PC-3 (cell line): Measurements from ENCODE around the gene CCT3. TPM values are rescaled to one million over a fixed set of nuclear protein-coding genes. Genes with fewer than 3 reads are reported as not detected.
A peak's percentile ranks its signal among the peaks of the same experiment; 100 is the strongest.

Experiments
- ATAC-seq: fragments of 200-7000 bp; cut with Tn5 transposase; 2 replicates; pipeline ENCODE4 v1.9.1; 2020; ENCODE audit warnings: mild to moderate bottlenecking, moderate library complexity
- BruUV-seq: library from RNA; stranded (reverse); fragments of 400-500 nt; replicated peaks from 2 replicates; lab custom pipeline; 2021; lab: Mats Ljungman, UMichigan
- CTCF ChIA-PET: fragments of 300-600 bp; sonication (Branson Sonifier 250); formaldehyde crosslinking; loops from one replicate; lab custom pipeline; 2022; ENCODE audit warnings: antibody characterized with exemption; lab: Charles Lee
- POLR2A ChIA-PET: fragments of 300-600 bp; sonication (Branson Sonifier 250); formaldehyde crosslinking; loops from one replicate; lab custom pipeline; 2022; ENCODE audit warnings: antibody characterized with exemption; ENCODE audit not compliant: unreplicated experiment; lab: Charles Lee
- DNase-seq: peaks from one replicate; pipeline ENCODE4 v3.0.0-alpha.2; 2015
- H2AFZ ChIP-seq: fragments of 300-600 bp; sonication (generic); 2 replicates; pipeline ENCODE4 v1.6.0; 2016; ENCODE audit warnings: antibody characterized with exemption, low read length
- H3F3A ChIP-seq: fragments of 300-600 bp; sonication (generic); one replicate; pipeline ENCODE4 v1.6.0; 2017; ENCODE audit warnings: antibody characterized with exemption, low read length, control low read depth, mild to moderate bottlenecking; ENCODE audit not compliant: unreplicated experiment
- H3K27ac ChIP-seq: fragments of 300-600 bp; sonication (generic); 2 replicates; pipeline ENCODE4 v1.5.1; 2016; ENCODE audit warnings: mild to moderate bottlenecking, low read length
- H3K27me3 ChIP-seq: fragments of 300-600 bp; sonication (generic); 2 replicates; pipeline ENCODE4 v1.6.1; 2016; ENCODE audit warnings: low read length, mixed read lengths
- H3K36me3 ChIP-seq: fragments of 300-600 bp; sonication (generic); 2 replicates; pipeline ENCODE4 v1.6.1; 2016; ENCODE audit warnings: low read depth, mixed run types, low read length, mixed read lengths
- H3K4me1 ChIP-seq: fragments of 300-600 bp; sonication (generic); 2 replicates; pipeline ENCODE4 v1.5.1; 2016; ENCODE audit warnings: low read length; ENCODE audit not compliant: insufficient read depth
- H3K4me2 ChIP-seq: fragments of 300-600 bp; sonication (generic); 2 replicates; pipeline ENCODE4 v1.6.0; 2016; ENCODE audit warnings: low read length
- H3K4me3 ChIP-seq: fragments of 300-600 bp; sonication (generic); 2 replicates; pipeline ENCODE4 v1.5.1; 2016; ENCODE audit warnings: mild to moderate bottlenecking, low read length, mixed read lengths
- H3K79me2 ChIP-seq: fragments of 300-600 bp; sonication (generic); 2 replicates; pipeline ENCODE4 v1.6.1; 2017; ENCODE audit warnings: low read length, mixed read lengths
- H3K9ac ChIP-seq: fragments of 300-600 bp; sonication (generic); 2 replicates; pipeline ENCODE4 v1.6.0; 2016; ENCODE audit warnings: mild to moderate bottlenecking, low read length
- H3K9me2 ChIP-seq: fragments of 300-600 bp; sonication (generic); replicated peaks from 2 replicates; pipeline ENCODE4 v1.6.1; 2016; ENCODE audit warnings: mixed run types, low read length, mixed read lengths
- H3K9me3 ChIP-seq: fragments of 300-600 bp; sonication (generic); 2 replicates; pipeline ENCODE4 v1.6.1; 2016; ENCODE audit warnings: low read length, mixed read lengths
- H4K20me1 ChIP-seq: fragments of 300-600 bp; sonication (generic); 2 replicates; pipeline ENCODE4 v1.6.1; 2016; ENCODE audit warnings: low read length, mixed read lengths
- CTCF ChIP-seq: fragments of 300-600 bp; sonication (generic); conservative IDR thresholded peaks from 2 replicates; pipeline ENCODE4 v1.5.1; 2017; ENCODE audit warnings: antibody characterized with exemption, low read depth, mild to moderate bottlenecking, low read length
- EZH2 ChIP-seq: fragments of 300-600 bp; sonication (generic); IDR thresholded peaks from one replicate; pipeline ENCODE4 v1.6.1; 2017; ENCODE audit warnings: antibody characterized with exemption, mild to moderate bottlenecking, low read length; ENCODE audit not compliant: unreplicated experiment
- EZH2phosphoT487 ChIP-seq: fragments of 300-600 bp; sonication (generic); IDR thresholded peaks from 2 replicates; pipeline ENCODE4 v1.6.1; 2018; ENCODE audit warnings: mild to moderate bottlenecking, antibody characterized with exemption, low read length, borderline replicate concordance
- intact Hi-C: fragments of 100-400 bp; cut with micrococcal nuclease; formaldehyde crosslinking; loops from 2 replicates; pipeline ENCODE4 v1.9.0; 2023
- total RNA-seq: library from RNA; depleted of rRNA; stranded (reverse); fragments of >200 nt; gene quantifications from 2 replicates; pipeline ENCODE4 v1.2.3, GENCODE V29; 2014

CCT3 gene
- total RNA-seq, 1 experiment from 2014 or later, result 692 TPM

- CTCF ChIA-PET, result no interaction called here
- intact Hi-C loops, result no loop called here
- H3K27me3 ChIP-seq, result no peaks in the 10 kb centered on the region
- no peak overlapping the region for H2AFZ ChIP-seq
- H3K4me1 ChIP-seq, result peaks cover 32% of the 10 kb centered on the region
- POLR2A ChIA-PET, result interaction anchor here (0.6 kb wide), 1 partner anchor 37 kb away, joined by 4 read pairs; no protein-coding TSS in a partner anchor
- ATAC-seq (no peak), DNase-seq (no peak)
- no peaks in the 10 kb centered on the region for H3F3A ChIP-seq
- peaks cover 3% of the 10 kb centered on the region for H3K36me3 ChIP-seq
- no peaks in the 10 kb centered on the region for H3K9me2 ChIP-seq
- BruUV-seq, result no TSS peak
- H3K9me3 ChIP-seq, result no peaks in the 10 kb centered on the region
- peak overlapping the region; percentile 34; the same call in 1 of the 2 replicates for H3K9ac ChIP-seq
- H3K4me3 ChIP-seq, result peak overlapping the region; percentile 86
- H4K20me1 ChIP-seq, result peaks cover 23% of the 10 kb centered on the region
- H3K4me2 ChIP-seq, result peak overlapping the region; percentile 95
- TF ChIP-seq CTCF, result no peak
- TF ChIP-seq EZH2, result no peak
- TF ChIP-seq EZH2phosphoT487, result no peak
- H3K27ac ChIP-seq, result no peak overlapping the region
- H3K79me2 ChIP-seq, result peaks cover 53% of the 10 kb centered on the region
Measured at GRCh38 chr1:156284757-156285156, 53.3 kb downstream of the CCT3 start.

GRCh38 chr1:156284112-156284511 is 54.0 kb downstream of the CCT3 start, which contains the start of gene TMEM79:
TMEM79 (plus strand) TSS chr1:156284325; CDS start chr1:156285227, 902 bp downstream.
- peaks cover 32% of the 10 kb centered on the region for H3K4me1 ChIP-seq
- H3K79me2 ChIP-seq, result peaks cover 59% of the 10 kb centered on the region
- H3K9me3 ChIP-seq, result no peaks in the 10 kb centered on the region
- TF ChIP-seq EZH2phosphoT487, result no peak
- TF ChIP-seq EZH2, result no peak
- TF ChIP-seq CTCF, result no peak
- DNase-seq (peak; percentile 86), ATAC-seq (no peak)
- peak within 1 kb of the TSS; percentile 89 for H2AFZ ChIP-seq
- H3K36me3 ChIP-seq, result peaks cover 9% of the 10 kb centered on the region
- CTCF ChIA-PET, result no interaction called here
- H3K9me2 ChIP-seq, result no peaks in the 10 kb centered on the region
- intact Hi-C loops, result no loop called here
- H3K27ac ChIP-seq, result peak within 1 kb of the TSS; percentile 76
- no TSS peak for BruUV-seq
- no peaks in the 10 kb centered on the region for H3F3A ChIP-seq
- peaks cover 29% of the 10 kb centered on the region for H4K20me1 ChIP-seq
- POLR2A ChIA-PET, result no interaction called here
- peak within 1 kb of the TSS; percentile 86 for H3K4me3 ChIP-seq
- peak within 1 kb of the TSS; percentile 95 for H3K4me2 ChIP-seq
- H3K27me3 ChIP-seq, result no peaks in the 10 kb centered on the region
- H3K9ac ChIP-seq, result peak within 1 kb of the TSS; percentile 98

- H3K4me1 ChIP-seq, result peaks cover 32% of the 10 kb centered on the region
- H3F3A ChIP-seq, result no peaks in the 10 kb centered on the region
- H3K27ac ChIP-seq, result peak overlapping the region; percentile 76
- H3K4me2 ChIP-seq, result peak overlapping the region; percentile 95
- TF ChIP-seq EZH2 (no peak), CTCF (no peak), EZH2phosphoT487 (no peak)
- POLR2A ChIA-PET, result no interaction called here
- H3K9me2 ChIP-seq, result no peaks in the 10 kb centered on the region
- H3K36me3 ChIP-seq, result peaks cover 15% of the 10 kb centered on the region
- intact Hi-C loops, result no loop called here
- H3K4me3 ChIP-seq, result peak overlapping the region; percentile 86
- ATAC-seq, result no peak
- peak overlapping the region; percentile 89 for H2AFZ ChIP-seq
- no peaks in the 10 kb centered on the region for H3K27me3 ChIP-seq
- BruUV-seq, result no TSS peak
- no peaks in the 10 kb centered on the region for H3K9me3 ChIP-seq
- H4K20me1 ChIP-seq, result peaks cover 35% of the 10 kb centered on the region
- CTCF ChIA-PET, result interaction anchor here (0.7 kb wide), 1 partner anchor 36 kb away, joined by 3 read pairs; no protein-coding TSS in a partner anchor
- H3K9ac ChIP-seq, result peak overlapping the region; percentile 98
- peaks cover 65% of the 10 kb centered on the region for H3K79me2 ChIP-seq
- no peak for DNase-seq
Measured at GRCh38 chr1:156283521-156283920, 54.6 kb downstream of the CCT3 start.
